HG02678 (cell line): Measurements from ENCODE around the gene NLGN1.

Experiments used
- ATAC-seq: cut with Tn5 transposase; IDR thresholded peaks from one replicate; pipeline ENCODE4 v1.9.1; 2021; ENCODE audit warnings: mild to moderate bottlenecking, moderate library complexity; ENCODE audit not compliant: unreplicated experiment

Gene NLGN1

GRCh38 chr3:174317005-174317404, 919.5 kb downstream of the NLGN1 start:
- ATAC-seq, result no peak

DNA sequence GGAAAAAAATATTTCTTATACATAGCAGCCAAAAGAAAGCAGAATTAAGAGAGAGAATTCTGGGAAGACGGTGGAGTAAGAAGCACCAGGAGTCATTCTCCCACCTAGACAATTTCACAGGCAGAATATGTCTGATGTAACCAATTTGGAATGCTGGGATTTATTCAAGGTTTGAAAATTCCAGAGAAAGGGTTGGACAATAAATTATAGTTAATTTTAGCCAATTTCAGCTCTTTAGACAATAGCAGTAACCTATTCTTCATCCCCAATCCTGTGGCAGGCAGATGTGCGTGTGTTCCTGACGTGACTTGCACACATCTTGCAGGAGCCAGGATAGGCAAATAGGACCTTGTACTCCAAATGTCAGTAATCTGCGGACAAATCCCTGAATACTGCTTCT, 920.6 kb downstream of the NLGN1 start:
- ATAC-seq, result no peak

DNA sequence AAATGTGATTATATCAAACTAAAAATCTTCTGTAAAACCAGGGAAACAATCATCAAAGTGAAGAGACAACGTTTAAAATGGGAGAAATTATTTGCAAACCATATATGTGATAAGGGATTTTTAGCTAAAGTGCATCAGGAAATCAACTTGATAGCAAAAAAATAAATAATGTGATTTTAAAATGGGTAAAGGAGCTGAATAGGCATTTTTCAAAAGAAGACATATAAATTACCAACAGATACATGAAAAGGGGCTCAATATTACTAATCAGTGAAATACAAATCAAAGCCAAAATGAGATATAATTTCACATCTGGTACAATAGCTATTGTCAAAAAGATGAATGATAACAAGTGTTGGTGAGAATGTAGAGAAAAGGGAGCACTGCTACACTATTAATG, 924.0 kb downstream of the NLGN1 start:
- ATAC-seq, result no peak

- ATAC-seq, result no peak
These were observed 925.2 kb downstream of the NLGN1 start for GRCh38 chr3:174322789-174323188.

- no peak for ATAC-seq
These were observed 927.6 kb downstream of the NLGN1 start for GRCh38 chr3:174325171-174325570.

DNA sequence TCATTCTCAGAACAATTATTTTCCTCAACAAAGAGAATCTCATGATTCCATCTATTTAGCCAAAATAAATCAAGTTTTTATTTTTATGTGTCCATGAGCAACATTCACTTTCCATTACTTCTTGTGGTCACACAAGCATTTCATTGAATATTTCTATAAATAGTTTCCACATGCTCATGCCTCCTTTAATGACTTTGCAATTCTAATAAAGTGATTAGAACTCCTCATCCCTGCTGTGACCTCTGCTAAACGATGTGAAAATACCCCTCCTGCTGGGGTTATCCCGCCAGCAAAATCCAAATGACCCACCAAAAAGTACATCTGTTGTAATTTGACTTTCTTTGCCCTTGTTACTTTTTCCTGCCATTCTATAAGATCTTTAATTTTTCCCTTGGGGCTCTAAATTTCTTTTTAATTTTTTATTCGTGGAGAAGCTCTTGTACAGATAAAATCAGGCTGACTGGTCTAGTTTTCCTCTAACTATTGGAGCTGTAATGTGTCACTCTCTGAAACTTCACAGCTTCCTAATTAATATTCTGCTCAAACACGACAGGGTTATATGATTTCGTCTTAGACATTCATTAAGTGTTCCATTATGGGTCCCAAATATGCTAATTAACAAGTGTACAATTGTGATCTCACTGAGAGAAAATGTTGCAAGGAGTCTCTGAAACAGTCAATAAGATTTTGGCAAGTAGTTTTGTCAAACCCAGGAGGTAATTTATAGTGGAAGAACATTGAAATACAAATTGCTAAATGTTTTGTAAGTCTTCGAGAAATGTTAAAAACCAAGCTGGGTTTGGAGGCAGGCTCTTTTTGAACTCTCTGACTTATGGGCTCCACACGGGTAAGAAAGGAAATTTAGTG, 928.5 kb downstream of the NLGN1 start:
- no peak for ATAC-seq

- no peak for ATAC-seq
These were observed 931.8 kb downstream of the NLGN1 start for GRCh38 chr3:174329321-174329720.

DNA sequence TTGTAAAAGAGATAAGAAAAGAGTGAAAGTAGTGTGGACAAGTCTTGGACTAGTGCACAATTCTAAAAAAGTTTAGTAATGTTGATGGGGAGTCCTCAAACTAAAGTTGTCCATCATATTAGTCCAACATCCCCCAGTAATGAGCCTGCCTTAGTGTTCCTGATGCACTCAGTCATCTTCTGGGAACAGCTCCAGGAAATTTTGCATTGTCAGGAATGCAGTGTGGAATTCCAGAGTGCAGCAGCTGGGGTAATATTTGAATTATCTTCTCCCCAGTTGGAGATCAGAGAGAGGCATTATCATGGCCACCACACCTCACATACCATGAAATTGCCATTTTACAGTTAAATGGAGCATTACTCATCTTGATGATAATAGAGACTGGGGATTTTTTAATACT, 932.8 kb downstream of the NLGN1 start:
- no peak for ATAC-seq

DNA sequence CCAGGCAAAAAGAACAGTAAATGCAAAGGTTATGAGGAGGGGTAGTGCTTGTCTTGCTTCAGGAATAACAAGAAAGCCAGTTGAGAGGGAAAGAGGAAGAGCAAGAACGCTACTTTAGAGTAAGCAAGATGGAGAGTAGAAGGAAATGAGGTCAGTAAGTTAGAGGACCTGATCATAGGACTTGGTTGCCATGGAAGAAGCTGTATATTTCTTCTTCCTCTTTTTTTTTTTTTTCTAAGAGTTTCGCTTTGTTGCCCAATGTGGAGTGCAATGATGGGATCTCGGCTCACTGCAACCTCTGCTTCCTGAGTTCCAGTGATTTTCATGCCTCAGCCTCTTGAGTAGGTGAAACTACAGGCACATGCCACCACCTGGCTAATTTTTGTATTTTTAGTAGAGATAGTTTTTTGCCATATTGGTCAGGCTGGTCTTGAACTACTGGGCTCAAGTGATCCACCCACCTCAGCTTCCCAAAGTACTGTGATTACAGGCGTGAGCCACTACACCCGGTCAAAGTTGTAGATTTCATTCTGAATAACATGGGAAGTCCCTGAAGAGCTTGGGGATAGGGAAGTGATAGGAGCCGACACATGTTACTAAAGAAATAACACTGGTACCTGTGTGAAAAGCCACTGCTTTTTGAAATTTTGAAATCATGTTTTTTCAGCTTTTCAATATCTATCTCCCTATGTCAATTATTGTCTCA, 933.7 kb downstream of the NLGN1 start:
- no peak for ATAC-seq

- no peak for ATAC-seq
These were observed 934.8 kb downstream of the NLGN1 start for GRCh38 chr3:174332391-174332790.

DNA sequence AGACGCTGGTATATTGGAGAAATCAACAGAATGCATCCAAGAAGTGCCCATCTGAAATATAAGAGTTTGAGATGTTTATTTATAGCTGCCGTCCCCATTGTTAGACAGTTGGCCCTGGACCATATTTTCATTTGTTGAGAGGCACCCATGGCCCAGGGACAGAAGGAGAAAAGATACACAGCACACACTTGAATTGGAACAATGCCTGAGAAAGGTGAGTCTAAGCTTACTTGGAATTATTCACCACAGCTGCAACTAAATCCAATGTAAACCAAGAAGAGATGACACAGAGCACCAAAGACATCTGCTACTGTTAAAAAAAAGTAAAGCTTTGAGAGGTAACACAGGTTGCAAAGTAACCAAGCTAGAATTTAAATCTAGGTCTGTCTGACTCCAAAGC, 936.1 kb downstream of the NLGN1 start:
- no peak for ATAC-seq

DNA sequence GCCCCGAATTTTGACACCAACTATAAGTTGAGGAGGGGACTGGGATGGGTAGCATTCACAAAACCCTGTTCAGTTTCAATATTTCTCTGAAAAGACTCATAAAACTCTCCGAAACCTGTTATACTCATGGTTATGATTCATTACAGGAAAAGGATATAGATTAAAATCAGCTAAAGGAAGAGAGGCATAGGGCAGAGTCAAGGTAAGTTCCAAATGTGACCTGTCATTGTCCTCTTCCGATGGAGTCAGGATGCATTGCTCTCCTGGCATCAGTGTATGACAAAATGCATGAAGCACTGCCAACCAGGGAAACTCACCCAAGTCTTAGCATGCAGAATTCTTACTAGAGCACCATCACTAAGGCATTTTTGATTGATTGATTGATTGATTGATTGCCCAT, 936.6 kb downstream of the NLGN1 start:
- no peak for ATAC-seq

GRCh38 chr3:174335324-174335723, 937.8 kb downstream of the NLGN1 start:
- no peak for ATAC-seq

DNA sequence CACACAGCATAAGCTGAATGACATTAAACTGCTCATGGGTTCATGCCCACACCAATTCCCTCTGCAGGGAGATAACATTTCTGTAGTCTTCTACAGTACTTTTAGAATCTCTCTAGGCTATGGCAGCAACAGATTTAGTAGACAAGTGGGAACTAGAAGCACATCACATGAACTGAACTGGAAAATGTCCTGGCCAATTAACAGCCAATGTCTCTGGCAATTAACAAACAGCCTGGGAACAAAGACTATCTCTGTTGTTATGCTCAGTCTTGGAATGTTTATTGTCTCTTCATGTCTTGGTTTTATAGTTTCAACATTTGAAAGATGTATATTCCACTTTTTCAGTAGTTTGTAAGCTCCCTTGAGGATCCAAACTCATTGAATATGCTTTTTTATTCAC, 938.4 kb downstream of the NLGN1 start:
- no peak for ATAC-seq
